Measurements from ENCODE around the gene TSPOAP1. TPM values are rescaled to one million over a fixed set of nuclear protein-coding genes. Genes with fewer than 3 reads are reported as not detected.

The TSPOAP1 gene
- total RNA-seq, 2 experiments from 2014 or later: 18.5 to 20.0 TPM

GRCh38 chr17:58308985-58309917 lies 19.3 kb downstream of the TSPOAP1 start:
- Mint-ChIP-seq H3K27ac (no peak overlapping the region), H3K4me3 (no peak overlapping the region), H3K4me1 (ENCODE audit: low read depth) (no peaks in the 10 kb centered on the region), H3K27me3 (ENCODE audit: low read depth) (no peaks in the 10 kb centered on the region), H3K9me3 (no peaks in the 10 kb centered on the region), H3K36me3 (ENCODE audit: low read depth) (peaks cover 3% of the 10 kb centered on the region)
- no peak for DNase-seq
- CTCF ChIA-PET: interaction anchor here (1.0 to 1.7 kb wide), 3 partner anchors 8 to 109 kb away, joined by 3 to 8 read pairs (median 5); no protein-coding TSS in a partner anchor
- intact Hi-C loops (cut with micrococcal nuclease): no loop called here

DNA sequence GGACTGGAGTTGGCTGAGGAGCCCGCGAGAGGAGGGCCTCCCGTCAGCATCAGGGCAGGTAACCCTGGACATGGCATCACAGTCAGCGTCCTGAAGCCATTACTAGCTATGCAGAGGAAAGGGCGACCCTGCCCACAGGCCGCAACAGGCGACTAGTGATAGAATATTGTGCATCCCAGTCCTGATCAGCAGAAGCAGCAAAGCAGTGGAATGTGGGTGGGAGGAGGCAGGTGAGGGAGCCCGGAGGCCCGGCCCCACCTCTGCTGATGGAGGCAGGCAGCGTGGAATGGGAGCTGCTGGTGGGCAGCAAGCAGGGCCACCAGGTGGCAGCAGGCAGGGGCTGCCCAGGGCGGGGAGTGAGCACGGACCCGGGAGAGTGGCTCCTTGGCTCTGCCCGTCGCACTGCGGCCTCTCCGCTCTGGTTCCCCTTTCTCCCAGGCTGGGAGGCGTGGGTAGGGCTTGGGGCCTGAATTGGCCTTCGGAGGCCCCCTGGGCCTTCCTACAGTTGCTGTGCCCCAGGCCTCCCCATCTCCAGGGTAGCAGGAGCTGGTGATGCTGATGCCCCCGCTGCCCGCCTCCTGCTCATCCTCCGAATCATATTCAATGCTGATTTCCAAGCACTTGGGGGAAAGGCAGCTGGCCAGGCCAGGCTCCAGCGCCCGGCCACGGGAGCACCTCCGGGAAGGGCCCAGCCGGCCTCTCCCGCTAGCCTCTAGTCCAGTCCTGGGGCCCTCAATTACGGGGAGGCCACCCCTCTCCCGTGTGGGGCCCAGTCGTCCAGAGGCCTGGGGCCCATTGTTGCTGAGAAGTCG lies 20.2 kb downstream of the TSPOAP1 start:
- no peak overlapping the region for H3K27ac Mint-ChIP-seq
- no peak for DNase-seq
- CTCF ChIA-PET: interaction anchor here (1.0 to 1.7 kb wide), 4 partner anchors 9 to 109 kb away, joined by 3 to 8 read pairs (median 4); no protein-coding TSS in a partner anchor
- peaks cover 3% of the 10 kb centered on the region for H3K36me3 Mint-ChIP-seq (ENCODE audit: low read depth)
- H3K27me3 Mint-ChIP-seq (ENCODE audit: low read depth): no peaks in the 10 kb centered on the region
- H3K4me1 Mint-ChIP-seq (ENCODE audit: low read depth): no peaks in the 10 kb centered on the region
- H3K9me3 Mint-ChIP-seq: no peaks in the 10 kb centered on the region
- intact Hi-C loops (cut with micrococcal nuclease): no loop called here
- no peak overlapping the region for H3K4me3 Mint-ChIP-seq

DNA sequence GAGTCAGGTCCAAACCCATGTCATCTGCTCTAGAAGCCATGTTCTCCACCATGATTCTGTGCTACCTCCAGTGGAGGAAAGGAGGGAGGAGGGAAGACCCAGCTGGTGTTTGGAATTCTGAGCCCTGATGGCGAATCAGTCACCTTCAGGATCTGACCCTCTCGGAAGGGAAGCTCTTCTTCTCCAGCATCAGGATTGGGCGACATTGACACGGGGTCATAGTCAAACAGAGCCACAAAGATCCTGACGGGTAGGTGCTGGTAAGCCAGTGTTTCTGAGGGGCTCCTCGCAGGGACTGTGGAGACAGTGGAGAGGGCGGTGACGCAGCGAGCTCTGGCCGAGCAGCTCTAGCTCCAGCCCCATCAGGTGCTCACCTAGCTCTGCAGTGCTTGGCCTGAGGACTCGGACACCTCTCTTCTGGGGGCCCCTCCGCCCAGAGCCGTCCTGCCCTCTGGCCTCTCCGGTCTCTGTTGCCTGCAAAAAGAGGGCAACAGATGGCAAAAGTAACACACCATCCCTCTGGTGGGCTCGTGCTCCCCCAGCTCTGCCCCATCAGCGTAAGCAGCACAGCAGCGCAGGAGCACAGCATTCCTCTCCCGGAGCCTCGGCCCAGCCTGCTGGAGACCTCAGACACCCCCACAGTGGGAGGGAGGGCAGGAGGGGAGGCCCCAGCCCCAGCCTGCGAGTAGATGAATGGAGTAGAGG lies 21.0 kb downstream of the TSPOAP1 start:
- Mint-ChIP-seq H3K36me3 (ENCODE audit: low read depth) (peaks cover 3% of the 10 kb centered on the region), H3K27ac (no peak overlapping the region), H3K4me3 (no peak overlapping the region), H3K9me3 (no peaks in the 10 kb centered on the region), H3K27me3 (ENCODE audit: low read depth) (no peaks in the 10 kb centered on the region), H3K4me1 (ENCODE audit: low read depth) (no peaks in the 10 kb centered on the region)
- CTCF ChIA-PET: interaction anchor here (1.1 to 1.6 kb wide), 2 partner anchors 10 to 30 kb away, joined by 4 to 9 read pairs; no protein-coding TSS in a partner anchor
- intact Hi-C loops (cut with micrococcal nuclease): no loop called here
- no peak for DNase-seq

- intact Hi-C loops (cut with micrococcal nuclease): no loop called here
- DNase-seq: no peak
- Mint-ChIP-seq H3K36me3 (ENCODE audit: low read depth) (peaks cover 3% of the 10 kb centered on the region), H3K9me3 (no peaks in the 10 kb centered on the region), H3K4me3 (no peak overlapping the region), H3K4me1 (ENCODE audit: low read depth) (no peaks in the 10 kb centered on the region), H3K27me3 (ENCODE audit: low read depth) (no peaks in the 10 kb centered on the region), H3K27ac (no peak overlapping the region)
- CTCF ChIA-PET: interaction anchor here (1.4 to 3.7 kb wide), 4 partner anchors 11 to 129 kb away, joined by 6 to 22 read pairs (median 9); partner anchors contain the start of gene RNF43
These were observed 22.3 kb downstream of the TSPOAP1 start for GRCh38 chr17:58306131-58306951.

- CTCF ChIA-PET: interaction anchor here (0.5 to 3.7 kb wide), 8 partner anchors 12 to 188 kb away, joined by 3 to 22 read pairs (median 9); partner anchors contain the start of gene RNF43
- Mint-ChIP-seq H3K36me3 (ENCODE audit: low read depth) (peaks cover 3% of the 10 kb centered on the region), H3K4me3 (no peak overlapping the region), H3K9me3 (no peaks in the 10 kb centered on the region), H3K27ac (no peak overlapping the region), H3K27me3 (ENCODE audit: low read depth) (no peaks in the 10 kb centered on the region), H3K4me1 (ENCODE audit: low read depth) (no peaks in the 10 kb centered on the region)
- DNase-seq: no peak
- intact Hi-C loops (cut with micrococcal nuclease): no loop called here
These were observed 23.0 kb downstream of the TSPOAP1 start for GRCh38 chr17:58305626-58306025.

DNA sequence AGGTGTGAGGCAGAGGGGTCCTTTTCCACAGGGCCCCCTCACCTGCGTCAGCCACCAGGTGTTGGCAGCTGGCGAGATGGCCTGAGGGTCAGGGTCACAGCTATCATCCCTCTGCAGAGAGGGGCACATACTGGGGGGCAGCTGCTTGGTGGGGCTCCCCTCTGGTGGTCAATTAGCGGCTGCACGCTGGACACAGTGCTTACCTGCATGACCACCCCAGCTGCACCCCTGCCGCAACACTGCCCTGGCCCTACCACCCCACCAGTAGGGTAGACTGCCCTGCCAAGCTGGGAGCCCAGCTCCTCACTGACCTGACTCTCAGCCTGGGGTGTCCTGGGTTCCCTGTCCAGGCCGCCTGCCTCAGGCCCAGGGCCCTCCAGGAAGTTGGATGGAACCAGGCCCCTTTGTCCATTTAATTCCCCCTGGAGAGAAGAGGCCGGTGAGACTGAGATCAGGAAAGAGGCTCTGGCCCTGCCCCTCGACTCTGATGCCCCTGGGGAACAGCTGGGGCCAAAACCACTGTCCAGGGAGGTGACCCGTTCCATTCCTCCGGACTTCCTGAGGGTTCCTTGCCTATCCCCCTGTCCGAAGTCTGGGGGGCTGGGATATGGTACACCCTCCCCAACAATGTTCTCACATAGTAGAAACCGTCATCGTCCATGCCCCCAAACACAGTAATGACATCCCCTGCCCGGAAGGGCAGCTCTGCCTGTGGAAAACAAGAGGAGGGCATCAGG lies 23.7 kb downstream of the TSPOAP1 start:
- Mint-ChIP-seq H3K27ac (no peak overlapping the region), H3K27me3 (ENCODE audit: low read depth) (no peaks in the 10 kb centered on the region), H3K4me3 (no peak overlapping the region), H3K4me1 (ENCODE audit: low read depth) (no peaks in the 10 kb centered on the region), H3K36me3 (ENCODE audit: low read depth) (peaks cover 3% of the 10 kb centered on the region), H3K9me3 (no peaks in the 10 kb centered on the region)
- DNase-seq: no peak
- intact Hi-C loops (cut with micrococcal nuclease): loop anchor here (1.0 kb wide), 3 partner anchors 24 to 142 kb away; no protein-coding TSS in a partner anchor
- CTCF ChIA-PET: interaction anchor here (0.6 to 3.7 kb wide), 25 partner anchors 9 to 1772 kb away, joined by 3 to 22 read pairs (median 6); partner anchors contain the start of genes RNF43 and SUPT4H1

DNA sequence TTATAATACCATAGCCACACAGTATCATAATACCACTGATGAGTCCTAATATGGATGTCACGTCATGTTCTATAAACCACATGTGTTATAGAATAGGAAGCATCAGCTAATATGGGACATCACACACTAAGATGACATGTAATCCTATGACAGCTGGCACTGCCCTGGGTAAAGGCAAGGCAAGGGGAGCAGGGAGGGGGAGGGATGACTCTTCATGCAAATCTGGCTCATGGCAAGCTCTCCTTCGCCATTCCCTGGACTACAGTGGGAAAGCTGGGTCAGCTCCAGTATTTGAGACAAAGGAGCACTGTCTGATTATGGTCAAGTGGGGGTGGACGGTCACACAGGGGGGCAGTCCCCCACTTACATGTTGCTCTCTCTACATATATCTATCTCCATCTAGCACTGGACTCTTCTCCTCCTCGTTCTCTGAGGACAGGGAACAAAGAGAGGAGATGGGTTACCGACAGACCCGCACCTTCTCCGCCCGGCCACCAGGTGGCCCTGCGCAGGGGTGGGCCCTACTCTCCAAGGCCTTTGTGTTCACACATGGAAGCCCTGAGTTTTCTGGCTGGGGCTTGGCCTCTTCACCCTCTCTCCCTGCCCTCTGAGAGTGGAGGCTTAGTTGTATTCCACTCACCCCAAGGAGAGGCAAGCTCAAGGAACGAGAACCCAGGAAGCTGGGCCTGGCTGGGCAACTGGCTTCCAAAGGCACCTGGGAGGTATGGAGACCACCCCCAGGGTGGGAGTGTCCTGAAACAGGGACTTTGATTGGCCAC lies 24.4 kb downstream of the TSPOAP1 start:
- H3K36me3 Mint-ChIP-seq (ENCODE audit: low read depth): peaks cover 3% of the 10 kb centered on the region
- no peak overlapping the region for H3K27ac Mint-ChIP-seq

GRCh38 chr17:58302919-58303585 lies 25.5 kb downstream of the TSPOAP1 start:
- Mint-ChIP-seq H3K4me1 (ENCODE audit: low read depth) (no peaks in the 10 kb centered on the region), H3K27ac (no peak overlapping the region), H3K36me3 (ENCODE audit: low read depth) (no peaks in the 10 kb centered on the region), H3K4me3 (no peak overlapping the region), H3K9me3 (no peaks in the 10 kb centered on the region), H3K27me3 (ENCODE audit: low read depth) (no peaks in the 10 kb centered on the region)
- CTCF ChIA-PET: interaction anchor here (0.6 to 3.7 kb wide), 10 partner anchors 11 to 144 kb away, joined by 5 to 22 read pairs (median 10); partner anchors contain the start of genes RNF43 and SUPT4H1
- intact Hi-C loops (cut with micrococcal nuclease): no loop called here
- no peak for DNase-seq

More for the DNA sequence above, 24.4 kb downstream of the TSPOAP1 start:
- CTCF ChIA-PET: interaction anchor here (0.6 to 3.7 kb wide), 26 partner anchors 10 to 1773 kb away, joined by 3 to 22 read pairs (median 6); partner anchors contain the start of genes RNF43 and SUPT4H1
- peak; percentile 70 for DNase-seq
- H3K27me3 Mint-ChIP-seq (ENCODE audit: low read depth): no peaks in the 10 kb centered on the region
- no peak overlapping the region for H3K4me3 Mint-ChIP-seq
- H3K9me3 Mint-ChIP-seq: no peaks in the 10 kb centered on the region
- H3K4me1 Mint-ChIP-seq (ENCODE audit: low read depth): no peaks in the 10 kb centered on the region
- intact Hi-C loops (cut with micrococcal nuclease): loop anchor here (1.0 kb wide), 3 partner anchors 25 to 143 kb away; no protein-coding TSS in a partner anchor

- Mint-ChIP-seq H3K27me3 (ENCODE audit: low read depth) (no peaks in the 10 kb centered on the region), H3K4me1 (ENCODE audit: low read depth) (no peaks in the 10 kb centered on the region), H3K36me3 (ENCODE audit: low read depth) (no peaks in the 10 kb centered on the region), H3K4me3 (no peak overlapping the region), H3K27ac (no peak overlapping the region), H3K9me3 (no peaks in the 10 kb centered on the region)
- no peak for DNase-seq
- intact Hi-C loops (cut with micrococcal nuclease): no loop called here
- CTCF ChIA-PET: interaction anchor here (3.1 to 3.7 kb wide), 2 partner anchors 77 to 115 kb away, joined by 13 to 22 read pairs; partner anchors contain the start of gene RNF43
These were observed 26.2 kb downstream of the TSPOAP1 start for GRCh38 chr17:58302171-58302918.

Data from activated naive CD4-positive, alpha-beta T cell treated with anti-CD3 and anti-CD28 coated beads for 36 hours (primary cell).